ENCODE results near the gene PPIP5K2.
"Not testable (repeated sequence)": the region's sequence is repeated elsewhere in the genome, so short reads cannot be mapped to it uniquely, and the experiment has no call there.

PPIP5K2 gene

GRCh38 chr5:103203226-103203625 lies 83.1 kb downstream of the PPIP5K2 start:
- no peak overlapping the region for H3K27ac ChIP-seq
- DNase-seq (ENCODE audit: low read depth, low spot score) = no peak

DNA sequence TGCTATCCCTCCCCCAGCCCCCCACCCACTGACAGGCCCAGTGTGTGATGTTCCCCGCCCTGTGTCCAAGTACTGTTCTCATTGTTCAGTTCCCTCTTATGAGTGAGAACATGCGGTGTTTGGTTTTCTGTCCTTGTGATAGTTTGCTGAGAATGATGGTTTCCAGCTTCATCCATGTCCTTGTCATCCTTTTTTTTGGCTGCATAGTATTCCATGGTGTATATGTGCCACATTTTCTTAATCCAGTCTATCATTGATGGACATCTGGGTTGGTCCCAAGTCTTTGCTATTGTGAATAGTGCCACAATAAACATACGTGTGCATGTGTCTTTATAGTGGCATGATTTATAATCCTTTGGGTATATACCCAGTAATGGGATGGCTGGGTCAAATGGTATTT lies 84.9 kb downstream of the PPIP5K2 start:
- not testable (repeated sequence) for H3K27ac ChIP-seq; DNase-seq (ENCODE audit: low read depth, low spot score)

DNA sequence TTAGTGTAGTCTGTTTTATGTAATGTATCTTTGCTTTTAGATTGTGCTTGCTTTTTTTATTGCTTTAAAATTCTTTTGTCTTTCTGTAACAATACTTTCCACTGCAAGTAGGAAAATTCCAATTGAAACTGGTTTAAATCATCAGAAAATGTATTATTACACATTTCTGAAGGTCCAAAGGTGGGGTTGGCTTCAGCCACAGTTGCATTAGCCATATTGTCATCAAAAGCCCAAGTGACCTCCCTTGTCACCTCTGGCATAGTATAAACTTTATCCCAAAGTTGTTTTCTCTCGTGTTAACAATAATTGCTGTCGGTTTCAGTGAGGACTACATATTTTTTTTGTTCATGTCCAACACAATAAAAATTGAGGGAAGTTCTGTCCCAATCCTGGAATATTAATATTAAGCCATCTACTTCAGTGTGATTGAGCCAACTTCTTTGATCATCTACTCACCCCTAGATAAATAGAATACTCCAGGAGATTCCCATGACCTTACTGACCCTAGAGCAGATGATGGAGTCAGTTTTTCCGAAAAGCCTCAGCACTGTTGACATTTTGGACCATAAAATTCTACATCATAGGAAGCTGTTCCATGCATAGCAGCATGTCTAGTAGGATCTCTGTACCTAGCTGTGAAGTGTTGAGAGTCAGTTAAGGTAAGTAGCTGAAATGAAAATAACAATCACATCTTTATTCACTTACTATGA lies 86.0 kb downstream of the PPIP5K2 start:
- no peak for DNase-seq (ENCODE audit: low read depth, low spot score)

GRCh38 chr5:103207011-103207410 lies 86.9 kb downstream of the PPIP5K2 start:
- no peak overlapping the region for H3K27ac ChIP-seq
- no peak for DNase-seq (ENCODE audit: low read depth, low spot score)

More for the DNA sequence above, 86.0 kb downstream of the PPIP5K2 start:
- H3K27ac ChIP-seq = no peak overlapping the region

DNA sequence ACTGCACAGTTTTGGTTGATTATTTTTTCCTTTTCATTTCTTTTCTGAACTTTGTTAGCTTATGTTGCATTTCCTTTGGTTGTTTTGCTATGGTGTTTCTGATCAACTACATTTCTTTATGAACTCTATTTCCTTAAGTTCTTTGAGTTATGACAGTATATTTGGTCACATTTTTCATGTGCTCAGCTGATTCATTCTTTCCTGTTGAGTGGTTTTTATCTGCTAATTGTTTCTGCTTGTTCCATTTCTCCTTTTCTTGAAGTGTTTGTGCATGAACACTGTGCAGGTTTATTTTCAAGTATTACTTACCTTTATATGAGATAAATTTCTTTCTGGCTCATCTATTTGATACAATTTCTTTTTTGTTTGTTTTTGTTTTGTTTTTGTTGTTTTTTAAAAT lies 87.6 kb downstream of the PPIP5K2 start:
- DNase-seq (ENCODE audit: low read depth, low spot score) = no peak
- no peak overlapping the region for H3K27ac ChIP-seq

GRCh38 chr5:103208460-103208859 lies 88.4 kb downstream of the PPIP5K2 start:
- no peak for DNase-seq (ENCODE audit: low read depth, low spot score)
- no peak overlapping the region for H3K27ac ChIP-seq

GRCh38 chr5:103209065-103209464 lies 89.0 kb downstream of the PPIP5K2 start:
- H3K27ac ChIP-seq = no peak overlapping the region
- no peak for DNase-seq (ENCODE audit: low read depth, low spot score)

DNA sequence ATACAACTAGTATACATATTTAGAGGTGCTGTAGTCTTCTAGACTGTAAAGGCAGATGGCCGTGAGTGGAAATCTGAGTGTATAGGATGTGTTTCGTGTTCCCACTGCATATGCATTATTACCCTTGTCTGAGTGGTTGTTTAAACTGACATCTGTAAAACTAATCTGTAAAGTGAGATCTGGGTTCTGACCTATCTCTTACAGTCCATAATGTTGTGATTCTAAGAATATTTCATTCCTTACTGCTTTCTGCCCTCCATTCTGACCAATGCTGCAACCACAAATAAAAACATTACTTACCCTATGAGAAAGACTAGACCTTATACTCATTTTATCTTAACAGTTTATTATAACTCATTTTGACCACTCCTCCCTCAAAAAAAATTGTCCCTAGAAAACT lies 90.9 kb downstream of the PPIP5K2 start:
- DNase-seq (ENCODE audit: low read depth, low spot score) = no peak
- no peak overlapping the region for H3K27ac ChIP-seq

DNA sequence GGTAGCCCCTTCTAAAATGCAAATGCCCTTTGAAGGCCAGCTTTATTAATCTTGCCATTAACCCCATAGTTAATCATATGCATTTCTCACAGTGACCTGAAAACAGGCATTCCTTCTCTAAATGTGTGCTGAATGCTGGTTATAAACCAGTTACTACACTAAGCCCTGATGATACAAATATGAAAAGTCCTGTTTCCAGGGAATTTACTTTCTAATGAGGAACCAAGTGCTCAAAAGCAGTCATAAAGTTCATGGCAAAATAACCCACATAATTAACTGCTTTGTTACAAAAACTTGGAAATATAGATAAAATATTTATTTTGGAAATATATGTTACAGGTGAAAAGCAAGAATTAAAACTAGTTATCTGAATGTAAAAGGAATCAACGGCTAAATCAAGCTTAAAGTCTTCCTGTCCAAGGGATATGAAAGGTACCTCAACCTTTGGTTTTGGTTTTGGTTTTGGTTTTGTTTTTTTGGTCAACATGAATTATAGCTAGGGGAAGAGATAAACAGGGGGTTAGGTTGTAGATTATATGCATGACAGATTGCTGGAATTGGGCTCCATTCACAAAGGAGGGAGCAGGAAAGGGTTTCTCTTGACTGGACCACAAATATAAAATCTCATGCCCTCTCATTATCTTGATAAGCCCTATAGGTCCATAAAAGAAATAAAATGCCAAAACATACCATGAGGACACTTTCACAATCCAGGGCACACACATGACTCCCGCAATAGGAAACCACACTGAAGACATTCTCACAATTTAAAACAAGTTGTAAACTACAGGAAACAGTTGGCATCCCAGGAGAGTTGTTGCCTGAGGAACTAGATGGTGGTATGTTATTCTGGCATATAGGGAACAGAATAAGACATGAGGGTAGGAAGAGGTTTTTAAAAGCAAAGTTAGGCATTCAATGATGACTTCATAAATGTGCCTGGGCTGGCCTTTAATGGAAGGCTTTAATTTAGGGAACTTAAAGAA lies 91.8 kb downstream of the PPIP5K2 start:
- H3K27ac ChIP-seq = no peak overlapping the region
- DNase-seq (ENCODE audit: low read depth, low spot score) = no peak

GRCh38 chr5:103216137-103216536 lies 96.0 kb downstream of the PPIP5K2 start:
- H3K27ac ChIP-seq = no peak overlapping the region
- no peak for DNase-seq (ENCODE audit: low read depth, low spot score)

GRCh38 chr5:103216697-103217096 lies 96.6 kb downstream of the PPIP5K2 start:
- H3K27ac ChIP-seq = no peak overlapping the region
- DNase-seq (ENCODE audit: low read depth, low spot score) = no peak

- no peak for DNase-seq (ENCODE audit: low read depth, low spot score)
- no peak overlapping the region for H3K27ac ChIP-seq
Observed at GRCh38 chr5:103217101-103217500, 97.0 kb downstream of the PPIP5K2 start.

DNA sequence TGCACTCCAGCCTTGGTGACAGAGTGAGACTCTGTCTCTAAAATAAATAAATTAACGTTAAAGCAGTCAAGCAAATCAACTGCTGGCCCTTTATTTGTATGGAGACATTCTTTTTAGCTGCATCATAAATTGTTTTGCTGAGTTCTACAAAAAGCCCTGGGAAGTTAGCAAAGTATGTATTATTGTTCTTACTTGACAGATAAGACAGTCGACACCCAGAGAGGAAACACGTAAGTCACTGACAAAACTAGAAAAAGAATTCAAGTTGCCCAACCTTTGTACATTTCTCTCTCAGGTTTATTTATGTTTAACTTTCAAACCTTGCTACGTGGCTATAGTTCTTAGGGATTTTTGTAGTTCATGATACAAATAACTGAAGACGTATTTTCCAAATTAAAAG lies 98.1 kb downstream of the PPIP5K2 start:
- no peak overlapping the region for H3K27ac ChIP-seq

DNA sequence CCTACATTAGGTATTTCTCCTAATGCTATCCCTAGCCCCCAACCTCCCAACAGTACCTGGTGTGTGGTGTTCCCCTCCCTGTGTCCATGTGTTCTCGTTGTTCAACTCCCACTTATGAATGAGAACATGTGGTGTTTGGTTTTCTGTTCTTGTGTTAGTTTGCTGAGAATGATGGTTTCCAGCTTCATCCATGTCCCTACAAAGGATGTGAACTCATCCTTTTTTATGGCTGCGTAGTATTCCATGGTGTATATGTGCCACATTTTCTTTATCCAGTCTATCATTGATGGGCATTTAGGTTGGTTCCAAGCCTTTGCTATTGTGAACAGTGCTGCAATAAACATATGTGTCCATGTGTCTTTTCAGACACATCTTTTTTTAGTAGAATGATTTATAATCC lies 99.0 kb downstream of the PPIP5K2 start:
- H3K27ac ChIP-seq; DNase-seq (ENCODE audit: low read depth, low spot score): not testable (repeated sequence)

More for the DNA sequence above, 98.1 kb downstream of the PPIP5K2 start:
- DNase-seq (ENCODE audit: low read depth, low spot score) = peak; percentile 26

DNA sequence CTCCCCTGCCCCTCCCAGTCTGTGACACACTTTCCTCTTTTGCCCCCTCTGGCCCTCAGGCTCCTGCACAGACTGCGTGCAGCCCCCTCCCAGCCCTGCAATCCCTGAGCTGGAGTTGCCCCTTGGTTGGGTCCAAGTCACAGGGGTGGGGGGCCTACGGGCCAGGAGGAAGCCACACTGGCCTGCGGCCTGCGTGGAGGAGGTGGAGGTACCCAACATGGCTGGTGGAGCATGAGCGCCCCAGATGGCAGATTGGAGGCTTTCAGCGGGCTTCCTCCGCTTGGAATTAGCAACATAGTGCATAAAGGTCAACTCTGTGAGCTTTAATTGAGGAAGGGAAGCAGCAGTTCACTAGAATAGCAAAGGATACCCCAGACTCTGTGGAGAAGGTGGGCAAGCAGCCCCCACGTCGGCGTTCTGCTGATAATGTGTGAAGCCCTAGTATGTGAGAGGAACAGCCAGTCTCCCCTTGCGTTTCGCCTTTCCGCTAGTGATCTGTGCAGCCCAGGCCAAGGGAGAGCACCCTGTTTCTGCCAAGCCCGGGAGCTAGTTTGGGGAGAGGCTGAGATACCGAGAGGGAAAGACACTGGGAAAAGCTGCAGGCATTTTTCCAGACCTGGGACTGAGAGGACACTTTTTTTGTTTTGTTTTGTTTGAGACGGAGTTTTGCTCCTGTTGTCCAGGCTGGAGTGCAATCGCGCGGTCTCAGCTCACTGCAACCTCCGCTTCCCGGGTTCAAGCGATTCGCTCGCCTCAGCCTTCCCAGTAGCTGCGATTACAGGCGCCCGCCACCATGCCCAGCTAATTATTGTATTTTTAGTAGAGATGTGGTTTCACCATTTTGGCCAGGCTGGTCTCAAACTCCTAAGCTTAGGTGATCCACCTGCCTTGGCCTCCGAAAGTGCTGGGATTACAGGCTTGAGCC lies 103.2 kb downstream of the PPIP5K2 start:
- no peak overlapping the region for H3K27ac ChIP-seq
- no peak for DNase-seq (ENCODE audit: low read depth, low spot score)

- peak; percentile 41 for DNase-seq (ENCODE audit: low read depth, low spot score)
Observed at GRCh38 chr5:103224118-103224893, 104.2 kb downstream of the PPIP5K2 start.

DNA sequence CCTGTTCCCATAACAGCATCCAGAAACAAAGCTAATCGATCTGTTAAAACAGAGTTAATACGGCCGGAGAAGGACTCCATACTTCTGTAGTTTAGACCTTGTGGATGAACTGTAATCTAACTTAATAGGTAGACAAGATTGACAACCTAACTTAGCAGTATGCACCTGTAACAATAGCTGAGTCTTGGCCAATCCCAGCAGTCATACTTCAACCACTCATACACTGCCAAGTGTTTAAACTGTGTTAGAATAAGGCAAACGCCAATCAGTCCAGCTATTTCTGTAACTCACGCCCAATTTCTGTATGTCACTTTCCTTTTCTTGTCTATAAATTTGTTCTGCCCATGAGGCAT lies 104.8 kb downstream of the PPIP5K2 start:
- DNase-seq (ENCODE audit: low read depth, low spot score) = no peak
- H3K27ac ChIP-seq = no peak overlapping the region

More at GRCh38 chr5:103224118-103224893, 104.2 kb downstream of the PPIP5K2 start:
- H3K27ac ChIP-seq = no peak overlapping the region

DNA sequence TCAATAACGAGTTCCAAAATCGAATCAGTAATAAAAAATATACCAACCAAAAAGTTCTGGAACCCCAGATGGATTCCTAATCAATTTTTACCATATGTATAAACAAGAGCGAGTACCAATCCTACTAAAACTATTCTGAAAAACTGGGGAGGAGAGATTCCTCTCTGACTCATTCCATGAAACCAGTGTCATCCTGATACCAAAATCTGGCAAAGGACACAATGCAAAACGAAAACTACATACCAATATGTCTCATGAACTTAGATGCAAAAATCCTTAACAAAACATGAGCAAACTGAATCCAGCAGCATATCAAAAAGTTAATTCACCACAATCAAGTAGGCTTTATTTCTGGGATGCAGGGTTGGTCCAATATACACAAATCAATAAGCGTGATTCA lies 108.0 kb downstream of the PPIP5K2 start:
- DNase-seq (ENCODE audit: low read depth, low spot score) = no peak
- H3K27ac ChIP-seq = no peak overlapping the region

- DNase-seq (ENCODE audit: low read depth, low spot score) = no peak
- H3K27ac ChIP-seq = no peak overlapping the region
Observed at GRCh38 chr5:103228588-103228987, 108.5 kb downstream of the PPIP5K2 start.

All from epithelial cell of prostate (primary cell).